CD14-positive monocyte (primary cell): Measurements from ENCODE around the gene ZNF511. TPM values are rescaled to one million over a fixed set of nuclear protein-coding genes. Genes with fewer than 3 reads are reported as not detected.

Experiments
- DNase-seq, 3 donors: peaks; one replicate each; pipeline ENCODE4 v3.0.0-alpha.2; 2011 to 2022
- H2AFZ ChIP-seq: 2 replicates; pipeline ENCODE4 v1.6.0; 2012; ENCODE audit warnings: mild to moderate bottlenecking, low read depth, low read length, inconsistent platforms; ENCODE audit not compliant: insufficient read depth, poor library complexity, severe bottlenecking
- H3K27ac ChIP-seq, 2 donors: 1 replicate in 1 of 2; 2 replicates in 1 of 2; pipeline ENCODE4 v1.5.1; 2012 to 2013; ENCODE audit warnings: low read length in 2 of 2, control low read depth in 1 of 2, inconsistent platforms in 1 of 2, low read depth in 1 of 2, mild to moderate bottlenecking in 1 of 2
- H3K27me3 ChIP-seq, 2 donors: one replicate each; pipeline versions ENCODE4 v1.6.0 to v1.6.1; 2011 to 2013; ENCODE audit warnings: low read length in 2 of 2; ENCODE audit not compliant: control insufficient read depth in 2 of 2, insufficient read depth in 2 of 2
- H3K36me3 ChIP-seq, 2 donors: replicated peaks in 1 of 2; 1 replicate in 1 of 2; 2 replicates in 1 of 2; pipeline versions ENCODE4 v1.5.1 to v1.6.1; 2012 to 2013; ENCODE audit warnings: low read length in 2 of 2, control low read depth in 1 of 2, inconsistent platforms in 1 of 2, mild to moderate bottlenecking in 1 of 2; ENCODE audit not compliant: insufficient read depth in 2 of 2, control insufficient read depth in 1 of 2
- H3K4me1 ChIP-seq, 2 donors: 1 replicate in 1 of 2; 2 replicates in 1 of 2; pipeline versions ENCODE4 v1.5.1 to v1.6.1; 2012 to 2013; ENCODE audit warnings: low read length in 2 of 2, control low read depth in 1 of 2, inconsistent platforms in 1 of 2, mild to moderate bottlenecking in 1 of 2, moderate library complexity in 1 of 2; ENCODE audit not compliant: insufficient read depth in 2 of 2, control insufficient read depth in 1 of 2
- H3K4me2 ChIP-seq: replicated peaks from 2 replicates; pipeline ENCODE3; 2012; ENCODE audit warnings: low read length, moderate library complexity, mild to moderate bottlenecking; ENCODE audit not compliant: poor library complexity, severe bottlenecking; ENCODE audit errors: extremely low read depth
- H3K4me3 ChIP-seq, 3 experiments: fragments of 200-600 bp in 1 of 3; sonication (generic) in 1 of 3; replicated peaks in 1 of 3; 1 replicate in 2 of 3; 2 replicates in 1 of 3; pipeline ENCODE4 v1.5.1; 2011 to 2013; ENCODE audit warnings: low read length in 3 of 3, mild to moderate bottlenecking in 3 of 3, control low read depth in 2 of 3, low read depth in 2 of 3, inconsistent platforms in 1 of 3, moderate library complexity in 1 of 3
- H3K79me2 ChIP-seq: 2 replicates; pipeline ENCODE4 v1.6.0; 2012; ENCODE audit warnings: mild to moderate bottlenecking, control low read depth, inconsistent platforms, low read length, moderate library complexity; ENCODE audit not compliant: insufficient read depth
- H3K9ac ChIP-seq: 2 replicates; pipeline ENCODE4 v1.6.0; 2017; ENCODE audit warnings: low read length, mild to moderate bottlenecking; ENCODE audit not compliant: insufficient read depth, poor library complexity, severe bottlenecking
- H3K9me3 ChIP-seq, 2 donors: replicated peaks in 1 of 2; 1 replicate in 1 of 2; 2 replicates in 1 of 2; pipeline versions ENCODE4 v1.5.1 to v1.6.1; 2012 to 2013; ENCODE audit warnings: low read length in 2 of 2, control low read depth in 1 of 2; ENCODE audit not compliant: control insufficient read depth in 1 of 2, insufficient read depth in 1 of 2
- H4K20me1 ChIP-seq: 2 replicates; pipeline ENCODE4 v1.6.0; 2012; ENCODE audit warnings: mild to moderate bottlenecking, low read length, control low read depth, moderate library complexity; ENCODE audit not compliant: insufficient read depth
- H3K27ac Mint-ChIP-seq, 7 donors: one replicate each; pipeline ENCODE4 v1.8.0; 2020; ENCODE audit warnings: mild to moderate bottlenecking in 7 of 7, mixed read lengths in 7 of 7, moderate library complexity in 6 of 7, inconsistent platforms in 2 of 7
- H3K27me3 Mint-ChIP-seq, 3 donors: one replicate each; pipeline ENCODE4 v1.8.0; 2021 to 2022; ENCODE audit warnings: low read depth in 3 of 3, mild to moderate bottlenecking in 3 of 3, mixed read lengths in 3 of 3, moderate library complexity in 3 of 3, inconsistent platforms in 1 of 3
- H3K36me3 Mint-ChIP-seq, 2 donors: one replicate each; pipeline ENCODE4 v1.8.0; 2020; ENCODE audit warnings: mixed read lengths in 2 of 2, inconsistent platforms in 1 of 2, mild to moderate bottlenecking in 1 of 2
- H3K4me1 Mint-ChIP-seq: one replicate; pipeline ENCODE4 v1.8.0; 2020; ENCODE audit warnings: mild to moderate bottlenecking, mixed read lengths
- H3K4me3 Mint-ChIP-seq, 2 donors: one replicate each; pipeline ENCODE4 v1.8.0; 2020; ENCODE audit warnings: mild to moderate bottlenecking in 2 of 2, mixed read lengths in 2 of 2, moderate library complexity in 1 of 2
- H3K9me3 Mint-ChIP-seq, 7 donors: one replicate each; pipeline ENCODE4 v1.8.0; 2020 to 2022; ENCODE audit warnings: mixed read lengths in 7 of 7, mild to moderate bottlenecking in 6 of 7, moderate library complexity in 6 of 7, inconsistent platforms in 2 of 7
- WGBS: methylation state at CpG from one replicate; pipeline ENCODE4 v1.1.5; 2013; ENCODE audit warnings: missing lambda C conversion rate; ENCODE audit not compliant: insufficient coverage; 5-methylcytosine and 5-hydroxymethylcytosine counted together
- intact Hi-C, 2 donors: fragments of 100-400 bp; cut with micrococcal nuclease; formaldehyde crosslinking; loops; one replicate each; pipeline versions ENCODE4 v1.15.0 to v1.15.1; 2023
- polyA plus RNA-seq, 3 donors: library from polyadenylated mRNA; depleted of rRNA in 1 of 3; unstranded in 2 of 3; stranded (reverse) in 1 of 3; fragments of 300-500 nt in 2 of 3; fragments of >200 nt in 1 of 3; fragmentation: Illumina TruSeq in 2 of 3; gene quantifications; 1 replicate in 2 of 3; 2 replicates in 1 of 3; pipeline ENCODE4 v1.2.3, GENCODE V29; 2012 to 2021
- TF ChIP-seq, protein P1 (sequence below): fragments of 200-600 bp; IDR thresholded peaks from one replicate; pipeline ENCODE4 v1.8.0; 2022; ENCODE audit warnings: antibody characterized with exemption, mild to moderate bottlenecking

ZNF511 gene
- polyA plus RNA-seq, 3 donors = 30.3 to 118 (median 84.7) TPM

DNA sequence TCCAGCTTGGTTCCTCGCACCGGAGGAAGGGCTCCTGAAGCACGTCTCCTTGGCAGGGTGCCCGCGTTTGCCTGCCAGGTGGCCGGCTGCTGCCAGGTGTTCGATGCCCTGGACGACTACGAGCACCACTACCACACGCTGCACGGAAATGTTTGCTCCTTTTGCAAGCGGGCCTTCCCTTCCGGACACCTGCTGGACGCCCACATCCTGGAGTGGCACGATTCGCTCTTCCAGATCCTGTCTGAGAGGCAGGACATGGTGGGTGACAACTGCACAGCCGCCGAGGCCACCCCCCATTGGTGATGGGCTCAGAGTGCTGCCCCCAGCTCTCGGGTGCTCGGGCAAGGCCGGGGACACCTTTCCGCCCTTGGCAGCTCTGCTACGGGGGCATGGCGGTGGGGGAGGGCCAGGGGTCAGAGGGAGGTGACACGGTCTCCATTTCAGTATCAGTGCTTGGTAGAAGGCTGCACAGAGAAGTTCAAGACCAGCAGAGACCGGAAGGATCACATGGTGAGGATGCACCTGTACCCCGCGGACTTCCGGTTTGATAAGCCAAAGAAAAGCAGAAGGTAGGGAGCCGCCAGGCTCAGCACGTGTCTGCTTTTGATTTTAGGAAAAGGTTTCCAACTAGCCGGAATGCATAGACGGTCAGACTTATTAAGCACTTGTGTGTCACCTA lies 1.1 kb downstream of the ZNF511 start:
- Histone ChIP-seq H3K4me2 (no peak overlapping the region), H3K9ac (no peak overlapping the region)

DNA sequence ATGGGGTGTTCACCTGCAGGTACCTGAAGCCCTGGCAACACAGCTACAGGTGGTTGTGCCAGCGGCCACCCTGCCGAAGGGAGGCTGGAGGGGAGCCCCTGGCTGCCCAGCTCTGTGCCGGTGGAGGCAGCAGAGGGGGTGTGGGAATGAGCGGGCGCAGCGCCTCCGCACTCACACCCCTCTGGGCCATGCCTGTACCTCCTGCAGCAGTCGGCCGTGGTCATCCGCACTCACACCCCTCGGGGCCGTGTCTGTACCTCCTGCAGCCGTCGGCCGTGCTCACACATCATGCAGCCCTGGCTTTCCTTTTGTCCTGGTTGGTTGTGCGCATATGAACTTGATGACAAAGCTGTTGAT lies 1.7 kb downstream of the ZNF511 start:
- intact Hi-C loops = no loop called here
- WGBS = 98% methylated on average over 15 of the region's 16 CpGs
- Histone ChIP-seq H3K36me3 (peaks cover 25 to 40% of the 10 kb centered on the region in 2 donors), H3K27ac (no peak overlapping the region), H2AFZ (no peak overlapping the region), H3K4me2 (no peak overlapping the region), H3K4me1 (peaks cover 33 to 35% of the 10 kb centered on the region in 2 donors), H3K9ac (no peak overlapping the region), H4K20me1 (peaks cover 13% of the 10 kb centered on the region), H3K4me3 (no peak overlapping the region), H3K9me3 (no peaks in the 10 kb centered on the region), H3K79me2 (peaks cover 34% of the 10 kb centered on the region), H3K27me3 (no peaks in the 10 kb centered on the region)
- Mint-ChIP-seq H3K4me3 (no peak overlapping the region), H3K27me3 (peaks cover 2 to 7% (median 6%) of the 10 kb centered on the region in 3 donors), H3K36me3 (peaks cover 45 to 52% of the 10 kb centered on the region in 2 donors), H3K9me3 (no peaks in the 10 kb centered on the region), H3K27ac (peak overlapping the region in 2 of 7 donors; percentile 50 to 100), H3K4me1 (peaks cover 32% of the 10 kb centered on the region)
- TF ChIP-seq, protein P1, sequence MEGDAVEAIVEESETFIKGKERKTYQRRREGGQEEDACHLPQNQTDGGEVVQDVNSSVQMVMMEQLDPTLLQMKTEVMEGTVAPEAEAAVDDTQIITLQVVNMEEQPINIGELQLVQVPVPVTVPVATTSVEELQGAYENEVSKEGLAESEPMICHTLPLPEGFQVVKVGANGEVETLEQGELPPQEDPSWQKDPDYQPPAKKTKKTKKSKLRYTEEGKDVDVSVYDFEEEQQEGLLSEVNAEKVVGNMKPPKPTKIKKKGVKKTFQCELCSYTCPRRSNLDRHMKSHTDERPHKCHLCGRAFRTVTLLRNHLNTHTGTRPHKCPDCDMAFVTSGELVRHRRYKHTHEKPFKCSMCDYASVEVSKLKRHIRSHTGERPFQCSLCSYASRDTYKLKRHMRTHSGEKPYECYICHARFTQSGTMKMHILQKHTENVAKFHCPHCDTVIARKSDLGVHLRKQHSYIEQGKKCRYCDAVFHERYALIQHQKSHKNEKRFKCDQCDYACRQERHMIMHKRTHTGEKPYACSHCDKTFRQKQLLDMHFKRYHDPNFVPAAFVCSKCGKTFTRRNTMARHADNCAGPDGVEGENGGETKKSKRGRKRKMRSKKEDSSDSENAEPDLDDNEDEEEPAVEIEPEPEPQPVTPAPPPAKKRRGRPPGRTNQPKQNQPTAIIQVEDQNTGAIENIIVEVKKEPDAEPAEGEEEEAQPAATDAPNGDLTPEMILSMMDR = no peak
- DNase-seq = no peak

More for the DNA sequence above, 1.1 kb downstream of the ZNF511 start:
- Mint-ChIP-seq H3K4me1 (peaks cover 37% of the 10 kb centered on the region), H3K27ac (peak overlapping the region in 6 of 7 donors; percentile 6 to 100 (median 86)), H3K4me3 (peak overlapping the region in 1 of 2 donors; percentile 58), H3K36me3 (peaks cover 50 to 57% of the 10 kb centered on the region in 2 donors), H3K9me3 (peaks cover 0 to 3% (median 0%) of the 10 kb centered on the region in 7 donors), H3K27me3 (peaks cover 2 to 6% (median 5%) of the 10 kb centered on the region in 3 donors)
- Histone ChIP-seq H2AFZ (no peak overlapping the region), H3K4me3 (peak overlapping the region in 1 of 3 experiments; percentile 77), H3K36me3 (peaks cover 25 to 40% of the 10 kb centered on the region in 2 donors), H3K27me3 (no peaks in the 10 kb centered on the region), H3K27ac (no peak overlapping the region), H3K9me3 (no peaks in the 10 kb centered on the region), H3K4me1 (peaks cover 37 to 40% of the 10 kb centered on the region in 2 donors), H4K20me1 (peaks cover 13% of the 10 kb centered on the region), H3K79me2 (peaks cover 39% of the 10 kb centered on the region)
- WGBS = 91% methylated on average over 33 of the region's 33 CpGs
- TF ChIP-seq, protein P1 = no peak
- intact Hi-C loops = loop anchor here (2.0 to 5.0 kb wide), 3 partner anchors 31 to 53 kb away; no protein-coding TSS in a partner anchor
- DNase-seq = no peak
